ENCODE results near the gene RAG1. TPM values are rescaled to one million over a fixed set of nuclear protein-coding genes. Genes with fewer than 3 reads are reported as not detected.

Gene RAG1
- total RNA-seq: 1.7 and 1.9 TPM in 2 replicates

DNA sequence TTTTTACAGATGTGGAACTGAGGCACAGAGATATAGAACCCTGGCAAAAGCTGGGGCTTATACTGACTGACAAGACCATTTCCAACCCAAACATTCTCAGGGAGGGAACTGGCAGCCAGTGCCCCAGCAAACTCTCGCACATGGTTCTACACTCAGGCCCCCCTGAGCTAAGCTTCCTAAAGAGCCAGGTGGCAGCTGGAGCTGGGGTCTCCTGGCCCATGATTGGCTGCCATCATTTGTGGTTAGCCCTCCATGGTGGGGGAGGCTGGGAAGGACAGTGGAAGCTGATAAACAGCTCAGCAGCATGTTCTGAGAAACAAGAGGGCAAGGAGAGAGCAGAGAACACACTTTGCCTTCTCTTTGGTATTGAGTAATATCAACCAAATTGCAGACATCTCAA lies at the start of gene RAG1:
RAG1 (plus strand) TSS at position 314 of the 400 bp plus-strand sequence. CDS start 5,298 bp downstream, outside the sequence.

DNA sequence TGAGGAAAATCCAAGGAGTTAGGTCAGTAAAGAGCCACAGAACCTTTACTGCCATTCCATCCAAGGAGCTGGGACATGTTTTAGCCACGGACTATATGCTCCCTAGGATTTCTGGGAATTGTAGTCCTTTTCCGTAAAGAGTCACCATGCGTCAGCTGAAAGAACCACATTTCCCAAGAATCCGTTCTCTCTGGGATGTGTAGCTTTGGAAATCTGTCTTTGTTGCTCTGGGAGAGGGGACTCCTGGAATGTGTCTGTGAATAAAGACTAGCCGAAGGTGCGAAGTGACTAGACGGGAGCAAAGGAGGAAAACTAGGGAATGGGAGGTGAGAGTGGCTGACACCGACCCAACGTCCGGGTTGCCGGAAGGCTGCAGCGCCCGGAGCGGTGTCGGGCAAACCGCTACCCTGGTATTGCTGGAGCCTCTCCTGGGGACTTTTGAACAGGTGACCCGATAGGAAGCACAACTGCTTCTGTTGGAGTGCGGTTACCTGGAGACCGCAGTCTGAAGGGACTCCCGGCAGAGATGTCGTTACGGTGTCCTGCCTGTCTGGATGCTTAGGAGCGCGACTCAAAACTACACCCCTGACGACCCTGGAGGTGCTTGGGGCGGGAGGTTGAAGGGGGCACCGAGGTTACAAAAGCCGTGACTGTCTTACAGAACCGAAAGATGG lies 26.6 kb downstream of the RAG1 start, which contains the start of gene IFTAP:
IFTAP (plus strand) TSS at position 187 of the 674 bp plus-strand sequence. CDS start 15,602 bp downstream, outside the sequence.

DNA sequence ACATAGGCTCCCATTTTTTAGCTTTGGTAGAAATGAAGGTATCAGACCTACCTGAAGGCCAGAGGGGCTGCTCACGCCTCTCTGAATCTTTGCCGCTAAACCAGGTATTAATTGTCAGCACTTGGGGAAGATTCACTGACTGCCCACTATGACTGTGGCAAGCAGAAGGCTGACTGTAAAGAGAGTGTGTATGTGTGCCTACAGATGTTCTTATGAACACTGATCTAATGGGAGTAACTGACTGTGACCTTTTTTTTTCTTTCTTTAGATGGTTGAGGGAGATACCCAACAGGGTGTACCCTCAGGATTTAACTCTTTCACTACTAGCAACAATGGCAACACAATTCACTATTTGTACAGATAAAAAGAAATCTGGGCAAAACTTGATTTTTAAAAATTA lies 30.2 kb downstream of the RAG1 start, which contains the start of gene RAG2:
RAG2 (minus strand) TSS at position 186 of the 400 bp plus-strand sequence. CDS start 4,068 bp downstream, outside the sequence.

Other genes with a start within 250 kb of the RAG1 start
- gene TRAF6, start 57.7 kb upstream of the RAG1 start, total RNA-seq: 16.2 and 16.6 TPM in 2 replicates
- gene IFTAP, start 26.5 kb downstream of the RAG1 start, total RNA-seq: 39.4 and 45.6 TPM in 2 replicates
- not detected in 2 replicates for gene RAG2, start 30.2 kb downstream of the RAG1 start, total RNA-seq

Measured in thoracic aorta endothelial cell (primary cell).